Activated CD4-positive, alpha-beta T cell treated with anti-CD3 and anti-CD28 coated beads, Interleukin-2, amount 10 ng/mL, durations not matched to agents 7 days and 5 days (primary cell): Measurements from ENCODE around the gene PHLDA2. TPM values are rescaled to one million over a fixed set of nuclear protein-coding genes. Genes with fewer than 3 reads are reported as not detected.

Source experiments
- CTCF ChIA-PET: fragments of 350-600 bp; sonication (Branson Sonifier 250); formaldehyde crosslinking; loops from one replicate; lab custom pipeline; 2021; ENCODE audit warnings: antibody characterized with exemption; lab: Charles Lee
- POLR2A ChIA-PET: fragments of 350-600 bp; sonication (Branson Sonifier 250); formaldehyde crosslinking; loops from one replicate; lab custom pipeline; 2021; ENCODE audit warnings: antibody characterized with exemption; lab: Charles Lee
- DNase-seq: peaks from one replicate; pipeline ENCODE4 v3.0.0-alpha.2; 2020
- H3K27ac Mint-ChIP-seq: one replicate; pipeline ENCODE4 v1.8.0; 2021; ENCODE audit warnings: mild to moderate bottlenecking, moderate library complexity, mixed read lengths
- H3K27me3 Mint-ChIP-seq: one replicate; pipeline ENCODE4 v1.8.0; 2021; ENCODE audit warnings: mixed read lengths
- H3K36me3 Mint-ChIP-seq: one replicate; pipeline ENCODE4 v1.8.0; 2021; ENCODE audit warnings: low read depth, mixed read lengths
- H3K4me1 Mint-ChIP-seq: one replicate; pipeline ENCODE4 v1.8.0; 2021; ENCODE audit warnings: mixed read lengths
- H3K4me3 Mint-ChIP-seq: one replicate; pipeline ENCODE4 v1.8.0; 2021; ENCODE audit warnings: mild to moderate bottlenecking, moderate library complexity, mixed read lengths
- H3K9me3 Mint-ChIP-seq: one replicate; pipeline ENCODE4 v1.8.0; 2021; ENCODE audit warnings: mixed read lengths
- total RNA-seq, 2 experiments: library from RNA; stranded (reverse); gene quantifications; one replicate each; pipeline ENCODE4 v1.2.3, GENCODE V29; 2021

Gene PHLDA2
- total RNA-seq, 2 experiments from 2014 or later, result 0.35 to 0.45 TPM

- H3K36me3 Mint-ChIP-seq, result peaks cover 83% of the 10 kb centered on the region
- POLR2A ChIA-PET, result no interaction called here
Measured at GRCh38 chr11:2958251-2958650, 29.0 kb upstream of the PHLDA2 start.

GRCh38 chr11:2955906-2956476, 26.8 kb upstream of the PHLDA2 start:
- H3K27ac Mint-ChIP-seq, result peak overlapping the region; percentile 74
- no peak overlapping the region for H3K4me3 Mint-ChIP-seq
- H3K36me3 Mint-ChIP-seq, result peaks cover 87% of the 10 kb centered on the region
- ChIA-PET POLR2A (no interaction called here), CTCF (interaction anchor here (0.7 to 1.0 kb wide), 2 partner anchors 11 to 30 kb away, joined by 3 to 10 read pairs; no protein-coding TSS in a partner anchor)
- peaks cover 53% of the 10 kb centered on the region for H3K4me1 Mint-ChIP-seq
- no peaks in the 10 kb centered on the region for H3K9me3 Mint-ChIP-seq
- DNase-seq, result no peak
- no peaks in the 10 kb centered on the region for H3K27me3 Mint-ChIP-seq

More at GRCh38 chr11:2958251-2958650, 29.0 kb upstream of the PHLDA2 start:
- Mint-ChIP-seq H3K4me1 (peaks cover 47% of the 10 kb centered on the region), H3K9me3 (no peaks in the 10 kb centered on the region), H3K27ac (no peak overlapping the region), H3K4me3 (no peak overlapping the region), H3K27me3 (no peaks in the 10 kb centered on the region)
- CTCF ChIA-PET, result interaction anchor here (0.8 to 1.1 kb wide), 3 partner anchors 11 to 64 kb away, joined by 3 read pairs; no protein-coding TSS in a partner anchor
- DNase-seq, result no peak

- Mint-ChIP-seq H3K4me3 (no peak overlapping the region), H3K27me3 (no peaks in the 10 kb centered on the region), H3K36me3 (peaks cover 88% of the 10 kb centered on the region), H3K9me3 (no peaks in the 10 kb centered on the region), H3K4me1 (peaks cover 58% of the 10 kb centered on the region), H3K27ac (no peak overlapping the region)
- ChIA-PET CTCF (interaction anchor here (1.1 to 1.7 kb wide), 3 partner anchors 15 to 27 kb away, joined by 3 to 5 read pairs (median 5); no protein-coding TSS in a partner anchor), POLR2A (no interaction called here)
- DNase-seq, result no peak
Measured at GRCh38 chr11:2954263-2954662, 25.0 kb upstream of the PHLDA2 start.

GRCh38 chr11:2952290-2952689, 23.1 kb upstream of the PHLDA2 start:
- Mint-ChIP-seq H3K4me1 (peaks cover 76% of the 10 kb centered on the region), H3K36me3 (peaks cover 94% of the 10 kb centered on the region), H3K27ac (no peak overlapping the region), H3K4me3 (no peak overlapping the region), H3K27me3 (no peaks in the 10 kb centered on the region), H3K9me3 (no peaks in the 10 kb centered on the region)
- DNase-seq, result no peak
- POLR2A ChIA-PET, result no interaction called here
- CTCF ChIA-PET, result interaction anchor here (0.9 to 1.7 kb wide), 5 partner anchors 19 to 419 kb away, joined by 3 to 5 read pairs (median 3); no protein-coding TSS in a partner anchor

- peak overlapping the region; percentile 52 for H3K27ac Mint-ChIP-seq
- H3K27me3 Mint-ChIP-seq, result no peaks in the 10 kb centered on the region
- H3K9me3 Mint-ChIP-seq, result no peaks in the 10 kb centered on the region
- ChIA-PET CTCF (interaction anchor here (1.1 to 1.7 kb wide), 2 partner anchors 21 to 59 kb away, joined by 3 read pairs; no protein-coding TSS in a partner anchor), POLR2A (no interaction called here)
- H3K36me3 Mint-ChIP-seq, result peaks cover 95% of the 10 kb centered on the region
- DNase-seq, result no peak
- H3K4me1 Mint-ChIP-seq, result peaks cover 78% of the 10 kb centered on the region
- H3K4me3 Mint-ChIP-seq, result no peak overlapping the region
Measured at GRCh38 chr11:2951231-2952110, 22.3 kb upstream of the PHLDA2 start.

- H3K27me3 Mint-ChIP-seq, result no peaks in the 10 kb centered on the region
Measured at GRCh38 chr11:2950825-2951224, 21.6 kb upstream of the PHLDA2 start.

GRCh38 chr11:2949920-2950319, 20.7 kb upstream of the PHLDA2 start:
- CTCF ChIA-PET, result interaction anchor here (1.3 kb wide), 1 partner anchor 96 kb away, joined by 4 read pairs; no protein-coding TSS in a partner anchor
- Mint-ChIP-seq H3K9me3 (no peaks in the 10 kb centered on the region), H3K27ac (no peak overlapping the region), H3K4me1 (peaks cover 84% of the 10 kb centered on the region), H3K36me3 (peaks cover 94% of the 10 kb centered on the region), H3K27me3 (no peaks in the 10 kb centered on the region), H3K4me3 (no peak overlapping the region)
- DNase-seq, result no peak
- POLR2A ChIA-PET, result no interaction called here

More at GRCh38 chr11:2950825-2951224, 21.6 kb upstream of the PHLDA2 start:
- peaks cover 81% of the 10 kb centered on the region for H3K4me1 Mint-ChIP-seq
- H3K4me3 Mint-ChIP-seq, result no peak overlapping the region
- ChIA-PET CTCF (interaction anchor here (1.3 kb wide), 1 partner anchor 95 kb away, joined by 4 read pairs; no protein-coding TSS in a partner anchor), POLR2A (no interaction called here)
- H3K9me3 Mint-ChIP-seq, result no peaks in the 10 kb centered on the region
- DNase-seq, result no peak
- peaks cover 94% of the 10 kb centered on the region for H3K36me3 Mint-ChIP-seq
- no peak overlapping the region for H3K27ac Mint-ChIP-seq

- CTCF ChIA-PET, result interaction anchor here (0.6 kb wide), 1 partner anchor 52 kb away, joined by 3 read pairs; no protein-coding TSS in a partner anchor
- no peak for DNase-seq
- Mint-ChIP-seq H3K4me1 (peaks cover 69% of the 10 kb centered on the region), H3K27ac (no peak overlapping the region), H3K27me3 (no peaks in the 10 kb centered on the region), H3K9me3 (no peaks in the 10 kb centered on the region), H3K4me3 (no peak overlapping the region), H3K36me3 (peaks cover 76% of the 10 kb centered on the region)
- POLR2A ChIA-PET, result no interaction called here
Measured at GRCh38 chr11:2947744-2948143, 18.5 kb upstream of the PHLDA2 start.

GRCh38 chr11:2945757-2946287, 16.6 kb upstream of the PHLDA2 start:
- H3K27ac Mint-ChIP-seq, result peak overlapping the region; percentile 11
- ChIA-PET POLR2A (interaction anchor here (0.5 kb wide), 1 partner anchor 77 kb away, joined by 4 read pairs; no protein-coding TSS in a partner anchor), CTCF (interaction anchor here (0.5 to 2.2 kb wide), 9 partner anchors 12 to 414 kb away, joined by 3 to 9 read pairs (median 4); no protein-coding TSS in a partner anchor)
- no peaks in the 10 kb centered on the region for H3K27me3 Mint-ChIP-seq
- no peak for DNase-seq
- no peak overlapping the region for H3K4me3 Mint-ChIP-seq
- peaks cover 57% of the 10 kb centered on the region for H3K36me3 Mint-ChIP-seq
- H3K9me3 Mint-ChIP-seq, result no peaks in the 10 kb centered on the region
- peaks cover 51% of the 10 kb centered on the region for H3K4me1 Mint-ChIP-seq

GRCh38 chr11:2945031-2945756, 16.0 kb upstream of the PHLDA2 start:
- Mint-ChIP-seq H3K4me3 (no peak overlapping the region), H3K36me3 (peaks cover 53% of the 10 kb centered on the region), H3K4me1 (peaks cover 52% of the 10 kb centered on the region), H3K27ac (peak overlapping the region; percentile 11), H3K9me3 (no peaks in the 10 kb centered on the region), H3K27me3 (no peaks in the 10 kb centered on the region)
- ChIA-PET POLR2A (no interaction called here), CTCF (interaction anchor here (0.8 to 2.2 kb wide), 8 partner anchors 11 to 413 kb away, joined by 3 to 9 read pairs (median 4); no protein-coding TSS in a partner anchor)
- peak; percentile 69 for DNase-seq

- POLR2A ChIA-PET, result no interaction called here
- peak overlapping the region; percentile 27 for H3K27ac Mint-ChIP-seq
- H3K4me1 Mint-ChIP-seq, result peaks cover 50% of the 10 kb centered on the region
- peaks cover 4% of the 10 kb centered on the region for H3K9me3 Mint-ChIP-seq
- H3K4me3 Mint-ChIP-seq, result no peak overlapping the region
- CTCF ChIA-PET, result interaction anchor here (1.1 to 1.9 kb wide), 3 partner anchors 11 to 147 kb away, joined by 3 to 7 read pairs (median 5); no protein-coding TSS in a partner anchor
- peaks cover 51% of the 10 kb centered on the region for H3K36me3 Mint-ChIP-seq
- no peaks in the 10 kb centered on the region for H3K27me3 Mint-ChIP-seq
- DNase-seq, result no peak
Measured at GRCh38 chr11:2944530-2944929, 15.3 kb upstream of the PHLDA2 start.

- H3K27ac Mint-ChIP-seq, result no peak overlapping the region
- ChIA-PET CTCF (interaction anchor here (0.6 to 1.3 kb wide), 4 partner anchors 10 to 45 kb away, joined by 3 to 5 read pairs (median 4); no protein-coding TSS in a partner anchor), POLR2A (no interaction called here)
- H3K27me3 Mint-ChIP-seq, result no peaks in the 10 kb centered on the region
- peaks cover 43% of the 10 kb centered on the region for H3K4me1 Mint-ChIP-seq
- H3K4me3 Mint-ChIP-seq, result no peak overlapping the region
- H3K9me3 Mint-ChIP-seq, result peaks cover 6% of the 10 kb centered on the region
- no peak for DNase-seq
- peaks cover 47% of the 10 kb centered on the region for H3K36me3 Mint-ChIP-seq
Measured at GRCh38 chr11:2943711-2944118, 14.5 kb upstream of the PHLDA2 start.
